GM19043 (cell line): ENCODE data around the gene ANTXR1.
"Not testable (repeated sequence)": the region's sequence is repeated elsewhere in the genome, so short reads cannot be mapped to it uniquely, and the experiment has no call there.

Experiments
- ATAC-seq: cut with Tn5 transposase; IDR thresholded peaks from one replicate; pipeline ENCODE4 v1.9.1; 2021; ENCODE audit warnings: low read depth; ENCODE audit not compliant: unreplicated experiment

The ANTXR1 gene

DNA sequence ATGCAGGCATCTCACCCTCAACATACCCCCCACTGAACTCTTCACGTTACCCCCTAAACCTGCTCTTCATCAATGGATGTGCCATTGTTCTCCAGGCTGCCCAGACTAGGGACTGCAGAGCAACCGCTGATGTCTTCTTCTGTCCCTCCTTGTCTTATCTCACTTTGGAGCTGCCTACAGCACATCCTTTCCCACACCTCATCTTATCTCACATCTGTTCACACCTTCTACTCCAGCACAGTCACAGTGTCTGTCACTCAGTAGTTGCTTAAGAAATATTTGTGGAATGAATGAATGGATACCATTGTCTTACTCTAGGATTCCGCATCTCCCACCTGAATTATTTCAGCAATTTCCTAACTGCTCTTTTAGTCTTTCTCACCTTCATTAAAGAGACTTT, 144.5 kb downstream of the ANTXR1 start:
- no peak for ATAC-seq

DNA sequence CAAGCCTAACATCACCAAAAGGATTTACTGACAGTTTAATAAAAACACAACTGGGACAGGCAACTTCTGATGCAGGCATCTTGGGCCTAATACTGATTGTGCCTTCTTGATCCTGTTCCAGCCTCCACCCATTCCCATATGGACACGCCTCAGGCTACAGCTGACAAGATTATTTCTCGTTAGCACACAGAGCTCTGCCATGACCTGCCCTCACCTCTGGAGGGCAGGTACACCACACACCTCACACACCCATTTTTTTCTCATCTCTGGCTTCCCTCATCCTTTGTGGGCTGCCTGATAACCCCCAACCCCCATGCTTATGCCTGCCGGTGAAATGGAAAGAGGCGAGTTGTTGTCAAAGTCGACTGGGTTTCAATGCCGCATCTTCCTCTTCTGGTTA, 147.0 kb downstream of the ANTXR1 start:
- ATAC-seq = no peak

DNA sequence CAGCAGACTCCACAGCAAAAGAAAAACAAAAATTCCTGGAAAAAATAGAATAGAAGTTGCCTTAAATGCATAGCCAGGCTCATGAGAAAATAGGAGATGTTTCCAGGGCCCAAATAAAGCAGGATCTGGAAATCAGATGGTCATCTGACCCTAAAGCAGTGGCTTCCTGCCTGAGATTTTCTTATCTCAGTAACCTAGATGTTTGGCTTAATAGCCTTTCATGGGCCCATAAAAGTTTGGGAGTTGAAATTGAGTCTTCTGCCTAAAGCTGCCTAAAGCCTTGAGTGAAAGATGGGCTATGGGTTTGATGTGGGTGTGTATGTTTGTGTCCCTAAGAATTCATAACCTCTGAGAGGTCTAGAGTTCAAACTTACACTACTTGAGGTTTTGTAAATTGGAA, 149.1 kb downstream of the ANTXR1 start:
- ATAC-seq = no peak

DNA sequence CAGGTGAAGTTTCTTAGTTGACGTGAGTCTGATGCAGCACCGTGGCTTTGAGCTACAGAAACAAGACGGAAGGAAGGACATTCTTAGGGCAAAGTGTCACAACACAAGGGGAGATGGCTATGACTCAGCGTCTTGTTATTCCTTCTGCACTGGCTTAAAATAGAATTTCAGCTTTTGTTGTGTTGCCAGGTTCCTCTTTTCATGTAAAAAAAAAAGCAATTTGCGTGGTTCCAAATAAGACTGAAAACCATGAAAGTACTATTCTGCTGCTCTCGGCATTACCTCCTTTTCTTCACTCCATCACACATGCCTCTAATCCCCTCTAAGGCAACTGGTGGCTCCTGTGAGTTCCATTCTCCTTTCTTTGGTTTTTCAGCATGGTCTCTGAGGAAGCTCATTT, 150.1 kb downstream of the ANTXR1 start:
- no peak for ATAC-seq

DNA sequence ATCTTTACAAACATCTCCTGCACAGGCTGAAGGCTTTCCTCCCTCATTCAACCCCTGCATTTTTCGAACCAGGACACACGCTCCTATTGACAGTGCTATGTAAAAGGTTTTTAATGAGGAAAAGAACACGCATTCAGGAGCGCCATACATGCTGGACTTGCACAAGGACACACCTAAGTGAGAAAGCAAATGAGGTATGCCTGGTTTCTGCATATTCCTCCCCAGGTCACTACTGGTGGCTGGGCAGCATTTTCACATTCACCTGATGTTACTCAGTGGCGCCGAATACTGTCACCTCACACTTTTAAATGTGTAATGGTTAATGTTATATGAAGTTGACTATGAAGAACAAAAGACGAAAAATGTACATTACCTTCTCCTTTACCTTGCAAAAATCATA, 150.6 kb downstream of the ANTXR1 start:
- ATAC-seq = no peak

DNA sequence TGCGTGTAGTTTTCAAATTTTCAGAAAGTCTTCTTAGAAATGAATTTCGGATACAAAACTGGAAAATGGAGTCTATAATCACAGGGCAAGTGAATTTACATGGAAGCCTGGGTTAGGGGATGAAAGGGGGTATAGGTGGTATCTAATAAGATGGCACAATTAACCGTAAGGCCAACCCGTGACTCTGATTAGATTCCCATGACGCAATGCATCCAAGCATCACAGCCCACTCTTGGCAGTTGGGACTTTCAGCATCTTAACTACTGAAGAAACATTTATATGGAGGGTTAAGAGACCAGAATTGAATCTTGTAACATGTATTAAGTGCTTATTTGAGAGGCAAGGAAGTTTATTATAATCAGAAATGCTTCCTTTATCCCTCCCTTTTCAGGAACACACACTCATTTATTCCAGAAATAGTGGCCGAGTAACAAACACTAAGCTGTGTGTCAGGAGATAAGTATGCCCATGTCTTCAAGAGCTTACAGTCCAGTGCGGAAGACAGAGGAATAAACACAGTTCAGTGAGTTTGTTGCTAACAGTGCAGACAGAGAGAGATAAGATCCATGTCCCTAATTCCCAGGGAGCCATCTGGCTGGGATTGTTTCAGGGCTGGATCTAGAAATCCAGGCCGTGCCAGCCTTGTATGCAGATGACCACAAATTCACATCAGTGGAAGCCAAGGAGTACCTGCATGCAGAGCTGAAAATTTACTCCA, 151.2 kb downstream of the ANTXR1 start:
- no peak for ATAC-seq

DNA sequence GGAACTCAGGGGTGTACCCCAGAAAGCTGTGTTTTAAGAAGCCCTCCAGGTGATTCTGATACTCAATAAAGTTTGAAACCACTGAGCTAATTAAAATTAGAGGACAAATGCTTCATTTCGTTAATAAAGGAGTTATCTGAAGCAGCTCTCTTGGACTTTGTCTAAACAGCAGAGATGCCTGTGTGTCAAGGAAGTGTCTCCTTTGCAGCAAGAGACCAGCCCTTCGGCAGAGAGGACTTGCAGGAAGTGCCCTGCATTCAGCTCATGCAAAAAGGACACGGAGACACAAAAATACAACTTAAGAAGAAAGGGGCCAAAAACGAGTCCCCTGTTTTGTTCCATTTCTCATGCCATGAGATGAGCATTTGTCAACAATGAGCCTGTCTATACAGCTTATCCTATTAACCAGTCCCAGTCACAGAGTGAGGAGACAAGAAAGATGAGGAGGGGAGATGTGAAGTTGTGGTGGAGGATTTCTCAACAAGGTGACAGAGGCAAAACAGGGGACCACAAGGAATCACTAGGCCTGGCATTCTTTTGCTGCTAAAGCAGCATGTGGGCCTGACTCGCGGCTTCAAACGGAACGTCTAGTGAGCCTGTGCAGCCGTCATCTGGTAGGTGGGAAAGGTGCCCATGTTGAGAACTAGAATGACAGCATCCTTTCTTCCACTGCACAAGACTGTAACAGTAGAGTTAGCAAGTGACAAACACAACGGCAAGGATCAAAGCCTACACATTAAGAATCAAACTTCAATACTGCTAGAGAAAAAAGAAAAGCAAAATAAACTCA, 152.3 kb downstream of the ANTXR1 start:
- ATAC-seq = no peak

DNA sequence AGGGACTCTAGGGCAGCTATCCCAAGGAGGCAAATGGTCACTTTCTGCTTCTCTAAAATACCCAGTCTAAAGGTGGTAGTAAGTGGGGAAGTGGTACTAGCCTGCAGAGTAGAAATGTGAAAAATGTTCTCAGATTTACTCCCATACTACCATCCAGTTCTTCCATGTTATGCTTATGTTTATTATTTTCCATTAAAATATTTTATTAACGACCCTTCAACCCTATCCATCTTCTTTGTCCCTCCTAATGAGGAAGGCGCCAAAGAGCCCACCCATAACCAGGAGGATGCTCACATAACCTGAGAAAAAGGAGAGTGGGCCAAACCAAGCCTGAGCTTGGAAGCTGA, 153.5 kb downstream of the ANTXR1 start:
- no peak for ATAC-seq

DNA sequence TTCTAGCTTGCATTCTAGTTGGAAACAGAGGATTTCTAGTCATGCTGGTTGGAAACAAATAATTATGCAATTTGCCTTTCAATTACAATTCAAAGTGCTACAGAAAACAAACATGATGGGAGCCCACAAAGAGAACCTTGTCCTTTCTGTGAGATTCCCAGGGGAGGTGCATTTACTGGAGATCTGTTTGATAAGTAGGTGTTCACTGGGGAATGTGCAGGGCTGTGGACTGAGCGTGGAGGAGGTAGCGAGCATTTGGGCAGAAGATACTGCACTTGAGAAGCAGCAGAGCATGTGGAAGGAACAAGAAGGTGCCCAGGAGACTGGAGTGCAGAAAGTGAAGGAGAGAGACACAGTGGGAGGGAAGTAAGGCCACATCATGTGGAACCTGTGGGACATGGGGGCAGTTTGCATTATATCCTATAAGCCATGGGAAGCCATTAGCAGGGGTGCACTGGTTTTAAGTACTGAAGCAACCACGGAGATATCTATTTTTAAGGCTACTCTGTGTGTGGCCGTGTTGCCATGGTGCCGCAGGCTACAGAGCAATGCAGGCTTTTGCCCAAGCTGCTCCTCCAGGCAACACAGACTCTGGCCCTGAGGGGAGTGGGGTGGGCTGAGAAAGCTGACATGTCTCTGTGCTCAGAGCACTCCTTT, 154.0 kb downstream of the ANTXR1 start:
- no peak for ATAC-seq

DNA sequence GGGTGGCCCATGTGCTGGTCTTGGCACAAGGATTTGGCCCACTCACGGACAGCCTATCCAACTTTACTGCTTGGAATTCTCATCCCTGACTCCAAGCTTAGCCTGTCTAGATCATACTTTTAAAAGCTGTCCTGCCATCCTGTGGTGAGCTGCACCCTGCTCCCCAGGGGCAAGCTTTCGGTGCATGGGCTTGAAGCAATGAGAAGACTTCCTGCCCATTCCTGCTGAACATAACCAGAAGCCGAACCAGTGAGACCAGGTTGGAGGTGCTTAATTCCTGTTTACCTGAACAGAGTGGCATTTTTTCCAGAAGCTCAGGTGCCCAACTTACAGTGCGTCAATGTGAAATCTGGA, 154.5 kb downstream of the ANTXR1 start:
- ATAC-seq = no peak

DNA sequence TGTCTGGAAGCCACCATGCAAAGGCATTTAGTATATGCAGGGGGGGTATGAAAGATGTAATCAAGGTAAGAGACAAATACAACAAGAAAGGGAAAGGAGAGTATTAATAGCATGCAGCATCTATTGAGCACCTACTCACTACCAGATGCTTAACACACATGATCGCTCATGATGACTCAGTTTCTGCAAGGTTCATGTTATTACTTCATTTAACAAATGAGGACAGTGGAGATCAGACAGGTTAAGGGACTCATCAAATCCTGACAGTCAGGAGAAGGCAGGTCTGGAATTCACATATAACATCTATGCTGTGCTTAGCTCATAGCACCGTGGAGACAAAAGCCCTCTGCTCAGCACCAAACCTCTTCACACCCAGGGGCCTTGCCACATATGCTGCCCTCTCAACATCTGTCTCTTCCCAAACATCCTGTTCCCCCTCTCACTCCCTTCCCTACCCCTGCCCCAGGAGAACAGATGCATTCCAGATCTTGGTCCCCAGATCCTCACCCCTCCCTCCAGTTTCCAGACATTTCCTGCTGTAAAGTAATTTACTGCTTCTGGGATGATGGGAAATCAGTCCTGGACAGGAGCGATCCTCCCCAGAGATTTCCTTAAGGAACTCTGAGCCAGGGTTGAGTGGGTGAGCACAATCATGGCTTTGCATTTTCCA, 155.3 kb downstream of the ANTXR1 start:
- no peak for ATAC-seq

DNA sequence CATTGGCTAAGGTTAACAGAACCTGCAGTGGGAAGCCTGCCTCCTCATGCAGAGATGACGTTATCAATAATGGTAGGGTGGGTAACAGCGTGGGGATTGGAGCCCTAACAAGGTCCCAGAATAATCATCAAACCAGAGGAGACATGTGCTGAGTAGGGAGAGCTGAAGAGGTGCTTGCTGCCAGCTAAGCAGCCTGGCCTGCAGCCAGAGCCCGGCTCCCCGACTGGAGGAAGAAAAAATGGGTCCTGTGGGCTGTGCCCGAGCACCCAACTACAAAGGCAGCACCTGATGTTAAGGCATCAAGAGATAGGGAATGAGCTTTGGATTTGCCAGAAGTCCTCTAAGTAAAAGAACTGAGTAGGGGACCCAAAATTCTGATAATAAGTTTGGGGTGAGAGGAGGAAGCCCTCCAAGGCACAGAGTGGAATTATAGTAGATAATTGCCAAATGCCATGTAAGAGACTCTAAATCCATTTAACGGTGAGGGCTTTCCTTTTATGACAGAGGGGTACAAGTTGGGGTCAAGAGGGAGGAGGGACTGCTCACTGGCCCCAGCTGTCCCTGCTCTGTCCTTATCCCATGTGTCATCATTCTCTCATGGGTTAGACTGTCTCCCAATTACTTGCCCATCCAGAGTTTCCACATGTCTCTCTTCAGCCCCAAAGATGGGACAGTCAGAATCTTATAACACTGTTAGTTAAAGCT, 156.1 kb downstream of the ANTXR1 start:
- no peak for ATAC-seq

DNA sequence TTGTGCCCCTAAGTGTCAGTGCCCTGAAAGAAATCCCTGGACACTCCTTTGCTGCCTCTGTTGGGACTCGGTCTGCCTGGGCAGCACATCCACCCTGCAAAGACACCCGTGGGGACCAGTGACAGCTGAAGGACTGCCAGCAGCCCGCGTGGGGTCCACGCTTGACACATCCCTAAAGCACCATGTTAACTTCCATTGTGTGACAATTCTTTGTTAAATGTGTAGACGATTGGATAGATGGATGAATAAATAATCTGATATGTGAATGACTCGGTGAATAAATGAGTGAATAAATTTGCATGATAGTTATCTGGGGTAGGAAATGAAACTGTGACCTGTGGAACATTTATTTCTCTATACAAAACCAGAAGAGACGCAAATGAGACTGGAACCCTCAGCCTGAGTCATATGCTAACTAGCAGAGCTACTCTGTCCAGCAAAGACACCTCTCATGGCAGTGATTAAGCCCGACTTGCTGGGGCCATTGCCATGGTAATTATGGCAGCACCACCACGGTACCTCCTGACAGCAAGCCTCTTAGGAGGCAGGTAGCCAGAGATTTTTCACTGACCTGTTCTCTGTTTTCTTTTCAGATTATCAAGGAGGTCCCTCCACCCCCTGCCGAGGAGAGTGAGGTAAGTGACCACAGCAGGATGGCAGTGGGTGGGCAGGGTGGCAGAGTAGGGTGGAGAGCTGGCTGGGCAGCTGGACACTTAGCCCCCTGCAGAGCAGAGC, 156.8 kb downstream of the ANTXR1 start:
- no peak for ATAC-seq

DNA sequence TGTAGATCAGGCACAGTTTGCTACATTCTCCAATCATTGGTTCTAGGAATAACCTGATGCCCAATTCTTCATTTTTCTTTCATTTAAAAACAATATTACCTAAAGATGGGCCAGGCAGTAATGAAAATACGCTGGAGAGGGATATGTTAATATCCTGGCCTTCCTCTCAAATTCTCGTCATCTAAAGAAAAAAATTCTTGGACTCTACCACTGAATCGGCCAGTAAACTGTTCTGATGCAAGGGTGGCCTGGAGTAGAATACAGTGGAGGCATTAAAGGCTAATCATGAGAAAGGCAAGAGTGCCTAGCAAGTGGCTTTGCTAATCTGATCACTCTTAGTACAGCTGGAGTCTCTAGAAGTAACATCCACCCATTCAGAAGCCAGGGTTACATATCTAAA, 157.7 kb downstream of the ANTXR1 start:
- no peak for ATAC-seq

DNA sequence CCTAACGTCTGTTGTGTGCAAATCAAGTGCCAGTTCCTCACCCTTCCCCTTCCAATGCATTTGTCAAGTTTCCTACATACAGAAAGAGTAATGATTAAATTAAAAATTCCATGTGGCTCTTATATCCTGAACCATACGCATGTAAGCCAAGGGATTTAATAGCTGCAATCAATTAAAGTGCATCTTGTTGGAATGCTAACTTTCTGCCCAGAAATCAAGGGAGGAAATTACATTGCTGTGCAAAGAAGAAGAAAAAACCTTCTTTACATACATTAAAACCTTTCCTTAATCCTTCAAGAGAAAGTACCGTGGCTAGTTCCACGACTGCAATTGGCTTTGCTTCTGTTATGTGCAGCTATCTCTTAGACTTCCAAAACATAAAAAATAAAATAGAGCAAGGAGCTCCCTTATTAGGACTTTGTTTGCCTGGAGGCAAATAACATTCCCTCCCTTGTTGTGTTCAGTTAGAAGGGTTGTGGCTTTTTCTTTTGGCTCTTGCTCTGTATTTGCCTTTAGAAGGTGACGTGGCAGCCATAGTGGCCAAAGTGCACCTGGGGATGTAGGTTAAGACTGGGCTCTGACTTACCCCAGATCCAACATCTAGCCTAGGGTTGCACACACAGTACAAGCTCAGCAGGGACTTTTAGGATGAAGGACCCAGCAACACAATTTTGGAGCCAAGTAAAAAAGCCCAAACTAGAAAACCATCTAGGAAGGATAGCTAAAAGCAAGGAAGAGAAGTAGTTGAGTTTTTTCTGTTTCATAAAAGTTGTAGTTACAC, 158.3 kb downstream of the ANTXR1 start:
- ATAC-seq = no peak

DNA sequence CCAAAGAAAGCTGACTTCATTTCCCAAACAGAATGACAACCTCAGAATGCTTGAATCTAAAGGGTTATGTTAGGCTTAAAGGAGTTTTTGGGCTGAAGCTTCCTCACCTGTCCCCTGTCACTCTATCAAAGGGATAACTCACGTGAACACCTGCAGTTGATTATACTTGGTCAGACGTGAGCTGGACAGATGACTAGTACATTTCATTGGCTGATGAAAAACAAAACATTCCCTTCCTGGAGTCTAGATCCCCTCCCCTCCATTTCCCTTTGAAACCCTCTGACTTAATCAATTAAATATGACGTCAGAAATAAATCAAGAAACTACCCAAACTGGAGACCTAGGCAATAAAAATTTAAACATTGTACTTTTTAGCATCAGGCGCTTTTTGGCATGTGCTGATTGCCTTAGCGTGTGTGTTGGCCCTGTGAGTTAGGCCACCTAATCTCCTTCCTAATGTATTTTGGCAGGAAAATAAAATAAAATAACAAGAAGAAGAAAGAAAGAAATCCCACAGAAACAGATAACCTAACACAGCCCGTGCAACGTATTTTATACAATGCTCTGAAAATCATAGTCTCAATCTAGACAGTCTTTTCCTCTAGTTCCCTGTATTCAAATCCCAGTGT, 159.0 kb downstream of the ANTXR1 start:
- no peak for ATAC-seq

DNA sequence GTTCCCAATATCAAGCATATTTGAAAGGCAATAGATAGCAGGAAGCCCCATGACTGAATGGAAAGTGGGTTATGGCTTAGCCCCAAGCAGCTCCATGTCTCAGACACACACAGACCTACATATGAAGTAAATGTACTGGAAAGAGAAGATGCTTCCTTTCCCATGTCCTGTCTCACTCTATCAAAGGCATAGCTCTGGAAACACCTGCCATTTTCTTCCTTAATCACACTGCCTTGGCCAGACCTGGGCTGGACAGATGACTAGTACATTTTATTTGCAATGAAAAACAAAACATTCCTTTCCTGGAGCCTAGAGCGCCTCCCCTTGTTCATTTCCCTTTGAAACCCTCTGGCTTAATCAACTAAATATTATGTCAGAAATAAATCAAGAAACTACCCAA, 160.7 kb downstream of the ANTXR1 start:
- no peak for ATAC-seq

DNA sequence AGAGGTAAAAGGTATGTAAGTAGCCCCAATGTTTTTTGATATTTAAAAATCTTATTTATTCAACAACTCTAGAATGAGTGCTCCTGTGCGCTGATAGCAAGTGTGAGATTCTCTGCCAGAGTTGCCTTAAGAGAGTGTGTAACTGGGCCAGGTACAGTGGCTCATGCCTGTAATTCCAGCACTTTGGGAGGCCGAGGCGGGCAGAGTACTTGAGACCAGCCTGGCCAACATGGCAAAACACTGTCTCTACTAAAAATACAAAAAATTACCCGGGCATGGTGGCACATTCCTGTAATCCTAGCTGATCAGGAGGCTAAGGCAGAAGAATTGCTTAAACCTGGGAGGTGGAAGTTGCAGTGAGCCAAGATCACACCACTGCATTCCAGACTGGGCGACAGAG, 161.2 kb downstream of the ANTXR1 start:
- not testable (repeated sequence) for ATAC-seq
